ENCODE data around the gene NELL1. TPM values are rescaled to one million over a fixed set of nuclear protein-coding genes. Genes with fewer than 3 reads are reported as not detected.

Gene NELL1
- total RNA-seq, 2 experiments from 2014 or later: not detected

DNA sequence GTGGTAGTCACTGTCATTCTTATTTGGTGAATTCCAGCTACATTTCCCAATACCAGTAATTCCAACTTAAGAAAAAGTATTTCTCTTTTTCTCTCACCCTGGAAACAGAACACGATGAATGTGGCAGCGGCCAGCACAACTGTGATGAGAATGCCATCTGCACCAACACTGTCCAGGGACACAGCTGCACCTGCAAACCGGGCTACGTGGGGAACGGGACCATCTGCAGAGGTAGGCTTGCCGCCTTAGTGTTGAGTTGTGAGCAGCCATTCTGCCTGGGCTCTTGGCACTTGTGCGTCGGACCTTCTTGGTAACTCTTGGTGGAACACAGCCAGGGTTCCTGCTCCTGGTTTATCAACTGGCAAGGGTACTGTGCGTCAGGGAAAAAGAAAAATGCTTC is 559.8 kb downstream of the NELL1 start:
- Mint-ChIP-seq H3K27me3 (no peaks in the 10 kb centered on the region), H3K36me3 (ENCODE audit: low read depth) (no peaks in the 10 kb centered on the region), H3K27ac (no peak overlapping the region), H3K9me3 (peaks cover 1% of the 10 kb centered on the region), H3K4me3 (no peak overlapping the region), H3K4me1 (ENCODE audit: low read depth) (no peaks in the 10 kb centered on the region)
- TF ChIP-seq, protein P1, sequence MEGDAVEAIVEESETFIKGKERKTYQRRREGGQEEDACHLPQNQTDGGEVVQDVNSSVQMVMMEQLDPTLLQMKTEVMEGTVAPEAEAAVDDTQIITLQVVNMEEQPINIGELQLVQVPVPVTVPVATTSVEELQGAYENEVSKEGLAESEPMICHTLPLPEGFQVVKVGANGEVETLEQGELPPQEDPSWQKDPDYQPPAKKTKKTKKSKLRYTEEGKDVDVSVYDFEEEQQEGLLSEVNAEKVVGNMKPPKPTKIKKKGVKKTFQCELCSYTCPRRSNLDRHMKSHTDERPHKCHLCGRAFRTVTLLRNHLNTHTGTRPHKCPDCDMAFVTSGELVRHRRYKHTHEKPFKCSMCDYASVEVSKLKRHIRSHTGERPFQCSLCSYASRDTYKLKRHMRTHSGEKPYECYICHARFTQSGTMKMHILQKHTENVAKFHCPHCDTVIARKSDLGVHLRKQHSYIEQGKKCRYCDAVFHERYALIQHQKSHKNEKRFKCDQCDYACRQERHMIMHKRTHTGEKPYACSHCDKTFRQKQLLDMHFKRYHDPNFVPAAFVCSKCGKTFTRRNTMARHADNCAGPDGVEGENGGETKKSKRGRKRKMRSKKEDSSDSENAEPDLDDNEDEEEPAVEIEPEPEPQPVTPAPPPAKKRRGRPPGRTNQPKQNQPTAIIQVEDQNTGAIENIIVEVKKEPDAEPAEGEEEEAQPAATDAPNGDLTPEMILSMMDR (IDR thresholded peaks at IDR 0.05): no peak
- ChIA-PET POLR2A (no interaction called here), CTCF (no interaction called here)
- DNase-seq (no peak), ATAC-seq (no peak)
- intact Hi-C loops (cut with micrococcal nuclease): no loop called here

DNA sequence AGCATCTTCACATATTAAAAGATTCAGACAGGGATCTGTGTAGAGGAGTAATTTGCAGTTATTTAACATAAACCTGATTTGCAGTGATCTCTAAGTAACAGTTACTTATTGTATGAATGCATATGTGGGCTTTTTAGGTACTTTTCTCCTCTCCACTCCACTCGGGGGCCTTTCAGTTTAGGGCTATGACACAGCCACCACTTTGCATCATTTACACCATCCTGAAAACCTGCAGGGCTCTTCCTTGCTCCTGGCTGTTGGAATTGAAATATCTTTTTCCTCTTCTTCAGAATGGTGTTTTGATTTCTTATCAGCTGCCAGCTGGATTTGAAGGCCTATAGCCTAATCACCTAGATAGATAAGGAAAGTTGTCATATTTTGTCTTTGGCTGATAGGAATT is 580.8 kb downstream of the NELL1 start:
- intact Hi-C loops (cut with micrococcal nuclease): no loop called here
- Mint-ChIP-seq H3K4me3 (no peak overlapping the region), H3K27me3 (no peaks in the 10 kb centered on the region), H3K4me1 (ENCODE audit: low read depth) (no peaks in the 10 kb centered on the region), H3K27ac (no peak overlapping the region), H3K36me3 (ENCODE audit: low read depth) (no peaks in the 10 kb centered on the region), H3K9me3 (peaks cover 6% of the 10 kb centered on the region)
- TF ChIP-seq, protein P1 (IDR thresholded peaks at IDR 0.05): no peak
- CTCF ChIA-PET: no interaction called here
- DNase-seq: no peak
- POLR2A ChIA-PET: no interaction called here
- ATAC-seq: no peak

DNA sequence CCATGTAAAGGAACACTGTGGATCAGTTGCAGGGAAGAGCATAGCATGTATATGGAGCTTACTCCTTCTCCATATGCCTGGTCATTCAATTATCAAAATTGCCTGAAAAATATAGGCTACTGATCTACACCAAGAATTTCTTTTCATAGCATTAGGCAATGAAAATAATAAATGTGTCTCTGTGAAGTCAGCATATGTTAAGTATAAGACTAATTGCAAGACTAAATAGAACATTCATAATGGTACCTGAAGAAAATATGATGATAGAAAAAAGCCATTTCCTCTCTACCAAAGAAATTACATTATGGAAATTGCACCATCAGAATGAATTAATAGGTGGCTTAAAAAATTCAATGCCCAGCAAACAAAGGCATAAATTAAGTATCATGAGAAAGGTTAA is 584.7 kb downstream of the NELL1 start:
- Mint-ChIP-seq H3K27ac (no peak overlapping the region), H3K4me3 (no peak overlapping the region), H3K36me3 (ENCODE audit: low read depth) (no peaks in the 10 kb centered on the region), H3K27me3 (no peaks in the 10 kb centered on the region), H3K4me1 (ENCODE audit: low read depth) (no peaks in the 10 kb centered on the region), H3K9me3 (peaks cover 10% of the 10 kb centered on the region)
- no peak for DNase-seq
- no peak for ATAC-seq
- CTCF ChIA-PET: no interaction called here
- POLR2A ChIA-PET: no interaction called here
- intact Hi-C loops (cut with micrococcal nuclease): no loop called here
- TF ChIP-seq, protein P1 (IDR thresholded peaks at IDR 0.05): no peak

DNA sequence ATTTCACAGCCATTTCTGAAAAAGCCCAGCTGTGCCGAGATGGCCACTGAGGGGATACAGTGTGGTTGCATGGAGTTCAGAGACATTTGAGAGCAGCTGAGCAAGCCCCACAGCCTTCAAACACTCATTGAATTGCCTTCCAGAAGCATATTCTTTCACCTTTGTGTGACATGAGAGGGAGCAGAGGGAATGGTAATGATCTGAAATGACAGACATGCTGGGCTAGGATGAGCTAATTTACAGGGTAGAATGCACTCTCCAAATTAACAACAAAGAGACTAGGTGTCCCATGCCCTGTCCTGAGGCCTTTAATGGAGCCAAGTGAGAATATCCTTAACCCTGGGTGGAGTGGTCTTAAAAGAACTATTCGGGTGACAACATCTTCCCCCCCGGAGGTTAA is 585.4 kb downstream of the NELL1 start:
- Mint-ChIP-seq H3K36me3 (ENCODE audit: low read depth) (no peaks in the 10 kb centered on the region), H3K4me1 (ENCODE audit: low read depth) (no peaks in the 10 kb centered on the region), H3K4me3 (no peak overlapping the region), H3K27me3 (no peaks in the 10 kb centered on the region), H3K9me3 (peaks cover 12% of the 10 kb centered on the region), H3K27ac (no peak overlapping the region)
- TF ChIP-seq, protein P1 (IDR thresholded peaks at IDR 0.05): no peak
- ChIA-PET CTCF (no interaction called here), POLR2A (no interaction called here)
- ATAC-seq (no peak), DNase-seq (no peak)
- intact Hi-C loops (cut with micrococcal nuclease): no loop called here

DNA sequence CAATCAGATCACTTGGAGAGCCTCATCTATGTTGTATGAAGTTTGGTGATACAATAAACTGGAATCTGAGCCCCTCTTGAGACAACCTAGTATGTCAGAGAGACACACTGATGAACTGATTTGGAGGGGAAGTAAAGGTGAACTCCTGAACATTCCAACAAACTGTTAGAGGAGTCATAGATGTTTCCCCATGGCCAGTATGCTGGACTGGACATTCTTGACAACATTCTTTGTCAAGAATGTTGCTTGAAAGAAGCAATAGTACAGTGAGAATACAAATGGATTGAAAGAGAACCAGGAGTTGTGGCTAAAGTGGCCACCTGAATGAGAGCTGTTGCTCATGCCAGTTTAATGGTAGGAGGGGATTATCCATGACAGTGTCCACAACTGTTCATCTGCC is 588.1 kb downstream of the NELL1 start:
- ATAC-seq (no peak), DNase-seq (no peak)
- intact Hi-C loops (cut with micrococcal nuclease): no loop called here
- CTCF ChIA-PET: no interaction called here
- H3K27ac Mint-ChIP-seq: no peak overlapping the region
- H3K4me1 Mint-ChIP-seq (ENCODE audit: low read depth): no peaks in the 10 kb centered on the region
- H3K9me3 Mint-ChIP-seq: peaks cover 12% of the 10 kb centered on the region
- H3K4me3 Mint-ChIP-seq: no peak overlapping the region
- H3K36me3 Mint-ChIP-seq (ENCODE audit: low read depth): no peaks in the 10 kb centered on the region
- no peaks in the 10 kb centered on the region for H3K27me3 Mint-ChIP-seq
- POLR2A ChIA-PET: no interaction called here
- TF ChIP-seq, protein P1 (IDR thresholded peaks at IDR 0.05): no peak
